Activated T-cell treated with anti-CD3 and anti-CD28 coated beads, Interleukin-2, amount 50 U/mL, for 48 hours (primary cell): ENCODE results near the gene C1GALT1.

ENCODE experiments used
- DNase-seq, 2 experiments: peaks; one replicate each; pipeline ENCODE4 v3.0.0-alpha.2; 2020

Gene C1GALT1

GRCh38 chr7:7202375-7202720 is 20.0 kb downstream of the C1GALT1 start:
- no peak for DNase-seq

GRCh38 chr7:7203813-7204575 is 21.6 kb downstream of the C1GALT1 start:
- DNase-seq = no peak

GRCh38 chr7:7207876-7208275 is 25.5 kb downstream of the C1GALT1 start:
- DNase-seq = no peak

GRCh38 chr7:7208520-7208919 is 26.2 kb downstream of the C1GALT1 start:
- DNase-seq = no peak

- no peak for DNase-seq
These were observed 27.2 kb downstream of the C1GALT1 start for GRCh38 chr7:7209412-7210050.

GRCh38 chr7:7210475-7211237 is 28.3 kb downstream of the C1GALT1 start:
- DNase-seq = no peak

- DNase-seq = no peak
These were observed 30.3 kb downstream of the C1GALT1 start for GRCh38 chr7:7212612-7213011.

- DNase-seq = no peak
These were observed 32.3 kb downstream of the C1GALT1 start for GRCh38 chr7:7214398-7215347.

- no peak for DNase-seq
These were observed 33.9 kb downstream of the C1GALT1 start for GRCh38 chr7:7216279-7216678.

GRCh38 chr7:7219216-7219615 is 36.9 kb downstream of the C1GALT1 start:
- DNase-seq = no peak

GRCh38 chr7:7220821-7221220 is 38.5 kb downstream of the C1GALT1 start:
- no peak for DNase-seq

- DNase-seq = no peak
These were observed 39.3 kb downstream of the C1GALT1 start for GRCh38 chr7:7221599-7222038.

GRCh38 chr7:7223250-7223649 is 40.9 kb downstream of the C1GALT1 start:
- DNase-seq = no peak

GRCh38 chr7:7226407-7226806 is 44.1 kb downstream of the C1GALT1 start:
- no peak for DNase-seq

GRCh38 chr7:7228472-7228871 is 46.1 kb downstream of the C1GALT1 start:
- no peak for DNase-seq

GRCh38 chr7:7228967-7229366 is 46.6 kb downstream of the C1GALT1 start:
- DNase-seq = no peak

- no peak for DNase-seq
These were observed 48.7 kb downstream of the C1GALT1 start for GRCh38 chr7:7231000-7231399.

GRCh38 chr7:7231865-7232264 is 49.5 kb downstream of the C1GALT1 start:
- no peak for DNase-seq

GRCh38 chr7:7235347-7235746 is 53.0 kb downstream of the C1GALT1 start:
- DNase-seq = no peak

GRCh38 chr7:7236041-7236440 is 53.7 kb downstream of the C1GALT1 start:
- DNase-seq = no peak

- DNase-seq = no peak
These were observed 55.0 kb downstream of the C1GALT1 start for GRCh38 chr7:7237201-7237977.

- DNase-seq = no peak
These were observed 55.6 kb downstream of the C1GALT1 start for GRCh38 chr7:7237978-7238267.
